SK-N-SH treated with all-trans-retinoic acid at 6 μM for 48 hours (cell line): ENCODE results near the gene MEX3B.

ENCODE experiments used
- ATAC-seq: fragments of 200-7000 bp; cut with Tn5 transposase; 3 replicates; pipeline ENCODE4 v1.9.1; 2020; ENCODE audit warnings: mild to moderate bottlenecking, moderate library complexity
- BACH2 ChIP-seq: fragments of 250-450 bp; sonication (Bioruptor Pico); IDR thresholded peaks from 2 replicates; pipeline ENCODE4 v1.9.0; 2021; ENCODE audit warnings: mild to moderate bottlenecking, borderline replicate concordance
- CSDC2 ChIP-seq: fragments of 250-450 bp; sonication (Bioruptor Pico); IDR thresholded peaks from 2 replicates; pipeline ENCODE4 v1.5.0; 2020; ENCODE audit warnings: mild to moderate bottlenecking, moderate library complexity
- CSRNP3 ChIP-seq: fragments of 250-450 bp; sonication (Bioruptor Pico); IDR thresholded peaks from 2 replicates; pipeline ENCODE4 v1.5.1; 2021; ENCODE audit warnings: mild to moderate bottlenecking, moderate library complexity
- ESRRG ChIP-seq: fragments of 250-450 bp; sonication (Bioruptor Pico); IDR thresholded peaks from 2 replicates; pipeline ENCODE4 v1.6.1; 2021; ENCODE audit warnings: mild to moderate bottlenecking
- ISL1 ChIP-seq: fragments of 250-450 bp; sonication (Bioruptor Pico); IDR thresholded peaks from 2 replicates; pipeline ENCODE4 v2.1.2; 2022; ENCODE audit warnings: mild to moderate bottlenecking, moderate library complexity
- OSR1 ChIP-seq: fragments of 250-450 bp; sonication (Bioruptor Pico); IDR thresholded peaks from 2 replicates; pipeline ENCODE4 v1.8.0; 2022; ENCODE audit warnings: moderate library complexity, mild to moderate bottlenecking, inconsistent platforms
- PATZ1 ChIP-seq: fragments of 250-450 bp; sonication (Bioruptor Pico); IDR thresholded peaks from 2 replicates; pipeline ENCODE4 v1.8.0; 2020; ENCODE audit warnings: mild to moderate bottlenecking, moderate library complexity, borderline replicate concordance
- POU6F1 ChIP-seq: fragments of 250-450 bp; sonication (Bioruptor Pico); IDR thresholded peaks from 2 replicates; pipeline ENCODE4 v1.8.0; 2021; ENCODE audit warnings: low read depth, mild to moderate bottlenecking, moderate library complexity, borderline replicate concordance
- PPARA ChIP-seq: fragments of 250-450 bp; sonication (Bioruptor Pico); IDR thresholded peaks from 2 replicates; pipeline ENCODE4 v1.5.0; 2020; ENCODE audit warnings: mild to moderate bottlenecking, borderline replicate concordance
- RARB ChIP-seq: fragments of 250-450 bp; sonication (Bioruptor Pico); IDR thresholded peaks from 2 replicates; pipeline ENCODE4 v1.8.0; 2021; ENCODE audit warnings: mild to moderate bottlenecking, moderate library complexity
- TCF4 ChIP-seq: fragments of 250-450 bp; sonication (Bioruptor Pico); IDR thresholded peaks from 2 replicates; pipeline ENCODE4 v1.8.0; 2021; ENCODE audit warnings: mild to moderate bottlenecking, moderate library complexity, borderline replicate concordance
- TOX ChIP-seq: fragments of 250-450 bp; sonication (Bioruptor Pico); IDR thresholded peaks from 2 replicates; pipeline ENCODE4 v1.8.0; 2021; ENCODE audit warnings: mild to moderate bottlenecking, moderate library complexity, borderline replicate concordance
- ZC3H10 ChIP-seq: fragments of 250-450 bp; sonication (Bioruptor Pico); IDR thresholded peaks from 2 replicates; pipeline ENCODE4 v1.5.1; 2021; ENCODE audit warnings: mild to moderate bottlenecking, moderate library complexity
- ZFP3 ChIP-seq: fragments of 250-450 bp; sonication (Bioruptor Pico); IDR thresholded peaks from 2 replicates; pipeline ENCODE4 v1.5.0; 2020; ENCODE audit warnings: mild to moderate bottlenecking, moderate library complexity
- ZNF565 ChIP-seq: fragments of 450-650 bp; formaldehyde crosslinking; conservative IDR thresholded peaks from 2 replicates; pipeline ENCODE4 v1.5.0; 2020; ENCODE audit warnings: low read depth, mild to moderate bottlenecking, moderate library complexity
- ZNF70 ChIP-seq: fragments of 450-650 bp; formaldehyde crosslinking; IDR thresholded peaks from 2 replicates; pipeline ENCODE4 v1.5.0; 2020; ENCODE audit warnings: mild to moderate bottlenecking, moderate library complexity
- ZNF8 ChIP-seq: fragments of 450-650 bp; formaldehyde crosslinking; IDR thresholded peaks from 2 replicates; pipeline ENCODE4 v1.5.0; 2020; ENCODE audit warnings: mild to moderate bottlenecking, moderate library complexity
- TF ChIP-seq, protein P1 (sequence below): fragments of 250-450 bp; sonication (Bioruptor Pico); IDR thresholded peaks from 2 replicates; pipeline ENCODE4 v1.5.1; 2020; ENCODE audit warnings: low read depth, mild to moderate bottlenecking, moderate library complexity
- TF ChIP-seq, protein P2 (sequence below): fragments of 250-450 bp; sonication (Bioruptor Pico); IDR thresholded peaks from 2 replicates; pipeline ENCODE4 v1.5.0; 2020; ENCODE audit warnings: mild to moderate bottlenecking, moderate library complexity

The MEX3B gene

GRCh38 chr15:82045179-82045891 is 483 bp downstream of the MEX3B start:
- peak; percentile 38 for ATAC-seq

DNA sequence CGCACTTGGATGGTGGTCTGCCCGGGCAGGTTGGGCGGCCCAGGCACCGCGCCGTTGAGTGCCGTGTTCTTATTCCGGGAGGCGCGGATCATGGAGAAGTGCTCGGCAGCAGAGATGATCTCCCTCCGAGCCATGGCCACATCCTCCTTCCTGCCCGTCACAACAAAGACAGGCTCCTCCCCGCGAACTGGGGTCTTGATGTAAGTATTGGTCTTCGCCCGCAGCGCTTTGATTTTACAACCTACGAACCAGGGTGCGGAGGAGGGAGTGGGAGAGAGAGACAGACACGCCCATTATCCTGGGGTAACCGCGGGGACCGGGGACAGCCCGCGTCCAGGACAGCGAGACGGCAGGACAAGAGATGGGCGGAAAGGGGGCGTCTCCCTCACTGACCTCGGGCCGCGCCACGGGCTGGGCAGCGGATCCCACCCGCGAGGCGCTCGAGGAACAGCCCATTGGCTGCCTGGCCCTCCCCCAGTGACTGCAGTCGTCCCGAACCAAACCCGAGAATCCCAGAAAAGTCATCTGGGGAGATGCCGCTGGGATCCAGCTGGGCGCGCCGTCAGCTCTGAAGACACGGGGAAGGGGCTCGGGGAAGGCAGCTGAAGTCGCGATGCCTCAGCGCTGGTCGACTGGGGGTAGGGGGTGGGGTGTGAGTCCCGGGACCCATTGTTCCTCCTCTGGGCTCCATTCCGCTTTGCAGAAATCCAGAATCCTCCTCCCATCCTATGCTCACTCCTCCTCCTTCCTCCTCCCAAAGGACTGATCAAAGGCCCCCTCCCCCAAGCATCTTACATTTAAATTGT is 1.2 kb downstream of the MEX3B start:
- ATAC-seq, result peak; percentile 45
- TF ChIP-seq, protein P1, sequence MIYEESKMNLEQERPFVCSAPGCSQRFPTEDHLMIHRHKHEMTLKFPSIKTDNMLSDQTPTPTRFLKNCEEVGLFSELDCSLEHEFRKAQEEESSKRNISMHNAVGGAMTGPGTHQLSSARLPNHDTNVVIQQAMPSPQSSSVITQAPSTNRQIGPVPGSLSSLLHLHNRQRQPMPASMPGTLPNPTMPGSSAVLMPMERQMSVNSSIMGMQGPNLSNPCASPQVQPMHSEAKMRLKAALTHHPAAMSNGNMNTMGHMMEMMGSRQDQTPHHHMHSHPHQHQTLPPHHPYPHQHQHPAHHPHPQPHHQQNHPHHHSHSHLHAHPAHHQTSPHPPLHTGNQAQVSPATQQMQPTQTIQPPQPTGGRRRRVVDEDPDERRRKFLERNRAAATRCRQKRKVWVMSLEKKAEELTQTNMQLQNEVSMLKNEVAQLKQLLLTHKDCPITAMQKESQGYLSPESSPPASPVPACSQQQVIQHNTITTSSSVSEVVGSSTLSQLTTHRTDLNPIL (CRISPR knock-in tag), result no peak
- TF ChIP-seq TCF4 (no peak), ZNF70 (no peak; the same call in 1 of the 2 replicates), ZNF565 (no peak), TOX (CRISPR knock-in tag) (no peak), PPARA (CRISPR knock-in tag) (no peak), ISL1 (CRISPR knock-in tag) (no peak), ZC3H10 (CRISPR knock-in tag) (no peak), CSRNP3 (CRISPR knock-in tag) (no peak)

More at GRCh38 chr15:82045179-82045891, 483 bp downstream of the MEX3B start:
- TF ChIP-seq CSRNP3 (CRISPR knock-in tag) (no peak), ZNF70 (no peak), RARB (CRISPR knock-in tag) (no peak), BACH2 (CRISPR knock-in tag) (no peak), ZNF8 (CRISPR knock-in tag) (no peak), PATZ1 (no peak), ZFP3 (CRISPR knock-in tag) (no peak)
- TF ChIP-seq, protein P2, sequence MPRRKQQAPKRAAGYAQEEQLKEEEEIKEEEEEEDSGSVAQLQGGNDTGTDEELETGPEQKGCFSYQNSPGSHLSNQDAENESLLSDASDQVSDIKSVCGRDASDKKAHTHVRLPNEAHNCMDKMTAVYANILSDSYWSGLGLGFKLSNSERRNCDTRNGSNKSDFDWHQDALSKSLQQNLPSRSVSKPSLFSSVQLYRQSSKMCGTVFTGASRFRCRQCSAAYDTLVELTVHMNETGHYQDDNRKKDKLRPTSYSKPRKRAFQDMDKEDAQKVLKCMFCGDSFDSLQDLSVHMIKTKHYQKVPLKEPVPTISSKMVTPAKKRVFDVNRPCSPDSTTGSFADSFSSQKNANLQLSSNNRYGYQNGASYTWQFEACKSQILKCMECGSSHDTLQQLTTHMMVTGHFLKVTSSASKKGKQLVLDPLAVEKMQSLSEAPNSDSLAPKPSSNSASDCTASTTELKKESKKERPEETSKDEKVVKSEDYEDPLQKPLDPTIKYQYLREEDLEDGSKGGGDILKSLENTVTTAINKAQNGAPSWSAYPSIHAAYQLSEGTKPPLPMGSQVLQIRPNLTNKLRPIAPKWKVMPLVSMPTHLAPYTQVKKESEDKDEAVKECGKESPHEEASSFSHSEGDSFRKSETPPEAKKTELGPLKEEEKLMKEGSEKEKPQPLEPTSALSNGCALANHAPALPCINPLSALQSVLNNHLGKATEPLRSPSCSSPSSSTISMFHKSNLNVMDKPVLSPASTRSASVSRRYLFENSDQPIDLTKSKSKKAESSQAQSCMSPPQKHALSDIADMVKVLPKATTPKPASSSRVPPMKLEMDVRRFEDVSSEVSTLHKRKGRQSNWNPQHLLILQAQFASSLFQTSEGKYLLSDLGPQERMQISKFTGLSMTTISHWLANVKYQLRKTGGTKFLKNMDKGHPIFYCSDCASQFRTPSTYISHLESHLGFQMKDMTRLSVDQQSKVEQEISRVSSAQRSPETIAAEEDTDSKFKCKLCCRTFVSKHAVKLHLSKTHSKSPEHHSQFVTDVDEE (CRISPR knock-in tag), result no peak

GRCh38 chr15:82043796-82044372 is 1.9 kb downstream of the MEX3B start:
- no peak for ATAC-seq
- no peak for TF ChIP-seq CSDC2 (CRISPR knock-in tag)
- TF ChIP-seq ISL1 (CRISPR knock-in tag), result no peak
- no peak for TF ChIP-seq ZNF565
- no peak for TF ChIP-seq RARB (CRISPR knock-in tag)
- TF ChIP-seq ZFP3 (CRISPR knock-in tag), result no peak
- TF ChIP-seq, protein P2 (CRISPR knock-in tag), result no peak
- TF ChIP-seq ZC3H10 (CRISPR knock-in tag), result no peak
- no peak for TF ChIP-seq ZNF8 (CRISPR knock-in tag)
- no peak for TF ChIP-seq OSR1 (CRISPR knock-in tag)
- TF ChIP-seq POU6F1, result no peak
- no peak for TF ChIP-seq ESRRG (CRISPR knock-in tag)
- no peak for TF ChIP-seq PATZ1
